Stimulated activated CD4-positive, alpha-beta T cell treated with anti-CD3 and anti-CD28 coated beads, Interleukin-12 subunit alpha, Interleukin-12 subunit beta, amount 100 ng/mL, for 48 hours (primary cell): Measurements from ENCODE around the gene ENTPD8.

ENCODE experiments used
- DNase-seq, 3 donors: peaks; one replicate each; pipeline ENCODE4 v3.0.0-alpha.2; 2020; ENCODE audit warnings: low read depth in 2 of 3, low spot score in 1 of 3

ENTPD8 gene

GRCh38 chr9:137431416-137431931 lies 9.7 kb downstream of the ENTPD8 start:
- DNase-seq: no peak

- no peak for DNase-seq
Observed at GRCh38 chr9:137430723-137431415, 10.3 kb downstream of the ENTPD8 start.

DNA sequence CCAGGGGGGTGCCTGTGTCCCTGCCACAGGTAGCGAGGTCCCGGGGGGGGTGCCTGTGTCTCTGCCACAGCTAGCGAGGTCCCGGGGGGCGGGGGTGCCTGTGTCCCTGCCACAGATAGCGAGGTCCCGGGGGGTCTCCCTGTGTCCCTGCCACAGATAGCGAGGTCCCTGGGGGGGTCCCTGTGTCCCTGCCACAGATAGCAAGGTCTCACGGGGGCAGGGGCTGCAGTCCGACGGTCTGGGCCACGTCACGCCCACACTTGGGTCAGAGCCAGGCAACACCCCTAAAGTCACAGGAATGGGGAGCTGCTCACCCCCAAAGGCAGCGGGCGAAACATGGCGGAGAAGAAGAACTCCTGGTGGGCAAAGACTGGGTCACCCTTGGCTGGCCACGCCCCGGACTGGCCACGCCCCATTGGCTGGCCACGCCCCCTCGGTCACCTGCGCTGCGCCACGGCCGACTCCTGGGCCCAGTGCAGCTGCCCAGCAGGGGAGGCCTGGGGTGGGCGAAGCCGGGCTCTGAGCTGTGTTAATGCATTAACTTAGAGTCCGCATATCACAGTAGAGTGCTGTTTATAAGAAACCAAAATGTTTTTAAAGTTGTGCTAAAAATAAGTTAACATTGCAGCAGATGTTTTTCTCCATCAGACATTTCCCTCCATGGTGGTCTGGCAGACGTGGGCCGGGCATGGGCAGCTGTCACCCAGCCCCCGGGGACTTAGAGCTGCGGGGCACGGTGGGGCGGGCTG lies 11.0 kb downstream of the ENTPD8 start:
- no peak for DNase-seq

- DNase-seq: no peak
Observed at GRCh38 chr9:137429546-137429890, 11.6 kb downstream of the ENTPD8 start.

DNA sequence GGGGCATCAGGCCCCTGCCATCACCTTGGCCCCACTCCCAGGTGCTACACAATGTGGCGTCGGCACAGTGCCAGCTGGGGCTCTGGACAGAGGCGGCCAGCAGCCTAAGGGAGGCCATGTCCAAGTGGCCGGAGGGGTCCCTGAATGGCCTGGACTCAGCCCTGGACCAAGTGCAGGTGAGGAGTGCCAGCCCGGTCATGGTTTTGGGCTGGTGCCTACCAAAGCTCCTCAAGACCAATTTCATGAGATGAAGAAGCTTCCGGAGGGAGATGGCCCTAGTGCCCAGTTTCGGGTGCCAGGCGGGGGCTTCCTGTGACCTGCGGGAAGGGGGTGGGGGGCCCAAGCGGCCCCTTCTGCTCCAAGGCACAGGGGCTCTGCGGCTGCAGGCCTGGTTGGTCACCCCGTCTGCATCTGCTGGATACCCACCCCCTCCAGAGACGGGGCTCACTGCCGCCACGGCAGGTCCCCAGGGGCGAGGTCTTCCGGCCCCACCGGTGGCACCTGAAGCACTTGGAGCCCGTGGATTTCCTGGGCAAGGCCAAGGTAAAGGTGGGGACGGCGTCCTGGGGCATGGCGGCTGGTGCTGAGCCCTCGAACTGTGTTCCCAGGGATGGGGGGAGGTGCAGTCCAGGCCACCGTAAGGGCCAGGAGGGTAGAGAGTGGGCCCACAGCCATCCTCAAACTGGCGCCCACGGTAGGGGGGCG lies 12.2 kb downstream of the ENTPD8 start:
- no peak for DNase-seq

GRCh38 chr9:137428311-137428630 lies 12.9 kb downstream of the ENTPD8 start:
- DNase-seq: no peak

DNA sequence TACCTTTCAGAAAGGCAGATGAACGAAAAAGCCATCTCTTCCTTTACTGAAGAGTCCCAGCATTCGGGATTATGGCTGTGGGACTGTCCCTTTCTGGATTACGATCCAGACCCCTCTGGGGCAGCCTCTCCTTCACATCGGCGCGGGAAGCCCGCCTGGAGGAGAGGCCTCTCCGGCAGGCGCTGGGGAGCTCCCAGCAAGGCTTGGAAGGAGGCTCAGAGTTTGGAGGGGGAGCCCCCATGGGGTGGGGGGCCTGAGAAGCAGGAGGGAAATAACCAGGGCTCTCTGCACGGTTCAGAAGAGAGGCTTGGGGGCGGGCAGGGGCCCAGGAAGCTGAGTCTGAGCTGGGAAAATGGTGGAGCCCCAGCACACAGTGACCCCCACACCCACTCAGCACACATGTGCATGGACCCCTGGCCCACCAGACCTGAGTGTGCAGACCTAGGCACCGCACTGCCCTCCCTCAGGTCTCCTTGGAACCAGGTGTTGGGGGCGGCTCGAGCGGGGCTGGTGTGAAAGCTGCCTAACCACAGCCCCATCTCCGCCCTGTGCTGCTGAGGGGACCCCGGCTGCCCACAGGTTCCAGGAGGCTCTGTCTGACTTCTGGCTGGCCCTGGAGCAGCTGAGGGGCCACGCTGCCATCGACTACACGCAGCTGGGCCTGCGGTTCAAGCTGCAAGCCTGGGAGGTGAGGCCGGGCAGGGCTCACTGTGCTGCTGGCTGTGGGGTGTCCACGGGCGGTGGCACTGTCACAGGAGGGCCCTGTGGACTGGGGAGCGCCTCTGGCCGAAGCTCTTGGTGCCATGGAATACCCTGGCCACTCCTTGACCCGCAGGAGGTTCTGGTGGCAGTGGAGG lies 13.5 kb downstream of the ENTPD8 start:
- no peak for DNase-seq

DNA sequence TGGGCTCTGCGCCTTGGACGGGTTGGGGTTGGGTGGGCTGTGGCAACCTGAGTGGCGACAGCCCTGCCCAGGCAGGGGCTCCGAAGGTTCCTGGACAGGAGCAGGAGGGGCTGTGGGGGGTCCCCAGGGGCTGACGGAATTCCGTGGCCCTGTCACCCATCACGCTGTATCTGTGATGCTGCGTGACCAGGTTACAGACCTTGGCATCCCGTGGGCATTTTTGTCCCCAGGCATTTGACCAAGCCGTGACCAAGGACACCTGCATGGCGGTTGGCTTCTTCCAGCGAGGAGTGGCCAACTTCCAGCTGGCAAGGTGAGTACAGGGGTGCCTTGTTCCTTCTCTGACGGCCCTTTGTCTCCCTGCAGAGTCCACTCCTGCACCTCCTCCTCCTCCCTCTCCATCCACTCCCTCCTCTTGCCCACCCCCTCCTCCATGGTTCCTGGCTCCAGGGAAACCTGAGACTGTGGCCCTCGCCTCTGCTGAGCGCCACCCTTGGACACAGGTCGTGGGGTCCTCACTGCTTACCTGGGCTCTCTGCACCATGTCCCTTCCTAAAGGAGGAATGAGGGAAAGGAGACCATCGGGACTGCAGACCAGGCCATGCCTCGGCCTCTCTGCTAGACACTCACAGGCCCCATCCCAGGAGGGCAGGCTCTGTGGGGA lies 15.0 kb downstream of the ENTPD8 start:
- DNase-seq: no peak

- DNase-seq: no peak
Observed at GRCh38 chr9:137423514-137424291, 17.5 kb downstream of the ENTPD8 start.

DNA sequence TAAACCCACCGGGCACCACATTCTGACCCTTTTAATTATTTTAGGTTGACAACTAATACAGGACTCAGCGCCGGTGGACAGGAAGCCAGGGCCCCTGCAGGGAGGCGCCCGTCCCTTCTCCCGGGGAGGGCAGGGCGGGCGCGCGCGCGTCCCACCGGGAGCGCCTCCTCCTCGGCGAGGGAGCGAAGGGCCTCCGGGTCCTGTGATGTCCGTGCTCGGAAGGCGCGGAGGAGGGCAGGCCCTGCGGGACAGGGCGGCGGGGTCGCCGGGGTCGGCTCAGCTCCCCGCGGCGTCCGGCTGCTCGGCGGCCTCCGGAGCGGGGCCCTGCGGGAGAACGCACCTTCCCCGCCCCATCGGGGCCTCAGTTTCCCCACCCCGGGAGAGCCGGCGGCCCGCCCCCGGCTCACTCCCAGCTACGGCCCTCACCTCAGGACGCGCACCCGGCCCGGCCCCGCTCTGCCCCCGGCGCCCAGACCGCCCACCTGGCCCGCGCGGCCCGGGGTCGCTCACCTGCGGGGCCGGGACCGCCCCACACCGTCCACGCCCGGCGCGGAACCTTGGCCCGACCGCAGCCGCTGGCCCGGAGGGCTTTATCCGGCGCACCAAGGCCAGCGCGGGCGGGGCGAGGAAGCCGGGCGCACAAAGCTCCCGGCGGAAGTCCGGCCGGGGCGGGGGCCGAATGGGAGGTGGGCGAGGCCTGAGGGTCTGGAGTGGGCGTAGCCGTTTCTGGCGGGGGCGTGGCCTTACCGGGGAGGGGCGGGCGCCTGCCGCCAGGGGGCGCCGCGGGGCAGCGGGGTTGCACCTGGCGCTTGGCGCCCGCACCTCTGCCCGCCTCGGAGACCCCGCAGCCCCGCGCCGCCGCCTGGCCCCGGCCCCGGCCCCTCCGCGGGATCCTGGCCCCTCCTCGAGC lies 18.3 kb downstream of the ENTPD8 start, which contains the start of the genes EXD3 and NOXA1:
Gene EXD3, minus strand, starts transcription at position 559 of the 910 bp plus-strand sequence. CDS start 27,805 bp downstream, outside the sequence.
Gene NOXA1, plus strand, starts transcription at position 790 of the 910 bp plus-strand sequence. CDS start 137 bp downstream, outside the sequence.
- DNase-seq: peak; percentile 93 to 97 (median 95)

GRCh38 chr9:137421838-137422603 lies 19.1 kb downstream of the ENTPD8 start:
- no peak for DNase-seq

- DNase-seq: no peak
Observed at GRCh38 chr9:137417161-137418021, 23.8 kb downstream of the ENTPD8 start.

DNA sequence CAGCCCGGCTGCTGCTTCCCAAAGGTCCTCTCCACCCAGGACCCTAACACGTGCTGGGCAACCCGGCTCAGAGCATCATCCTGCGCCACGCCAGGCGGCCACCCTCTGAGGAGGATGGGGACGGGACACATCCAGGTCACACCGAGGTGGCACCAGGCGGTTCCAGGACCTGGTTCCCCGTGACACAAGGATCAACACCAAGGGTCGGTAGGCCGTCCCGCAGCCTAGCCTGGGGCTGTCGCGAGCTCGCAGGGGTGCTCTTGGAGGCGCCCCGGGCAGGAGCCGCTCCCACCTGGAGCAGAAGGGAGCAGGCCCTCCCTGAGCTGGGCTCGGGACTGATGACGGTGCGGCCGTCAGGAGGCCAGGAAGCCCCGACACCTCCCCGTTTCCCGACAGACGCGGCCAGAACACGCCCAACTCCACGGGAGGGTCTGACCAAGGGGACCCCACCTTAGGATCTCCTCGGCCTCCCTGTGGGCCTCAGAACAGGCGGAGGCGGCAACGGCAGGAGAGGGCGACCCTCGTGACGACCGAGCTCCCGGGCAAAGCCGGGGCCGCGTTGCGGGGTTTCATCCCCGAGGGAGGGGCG lies 24.5 kb downstream of the ENTPD8 start:
- no peak for DNase-seq

DNA sequence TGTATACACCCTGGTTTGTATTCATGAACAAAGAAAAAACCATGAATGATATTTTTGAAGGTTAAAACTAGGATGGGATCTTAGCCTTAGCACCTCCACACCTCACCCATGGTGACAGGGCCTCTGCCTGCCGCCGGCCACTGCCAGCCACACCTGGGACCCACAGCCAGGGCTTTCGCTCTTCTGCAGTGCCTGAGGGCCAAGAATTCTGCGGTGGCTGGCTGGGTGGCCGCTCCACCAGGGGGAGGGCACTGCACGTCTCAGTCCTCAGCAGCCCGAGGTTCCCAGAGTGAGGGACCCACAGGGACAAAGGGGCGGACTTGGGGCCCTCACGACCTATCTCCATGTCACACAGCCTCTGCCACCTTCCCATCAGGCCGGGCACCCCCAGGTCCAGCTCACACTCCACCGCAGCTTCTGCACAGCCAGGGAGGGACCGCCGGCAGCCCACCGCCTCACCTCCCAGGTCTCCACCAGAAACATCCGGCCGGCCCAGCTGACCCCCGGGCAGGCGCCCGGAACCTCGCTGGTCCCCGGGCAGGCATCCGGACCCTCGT lies 25.1 kb downstream of the ENTPD8 start:
- no peak for DNase-seq

DNA sequence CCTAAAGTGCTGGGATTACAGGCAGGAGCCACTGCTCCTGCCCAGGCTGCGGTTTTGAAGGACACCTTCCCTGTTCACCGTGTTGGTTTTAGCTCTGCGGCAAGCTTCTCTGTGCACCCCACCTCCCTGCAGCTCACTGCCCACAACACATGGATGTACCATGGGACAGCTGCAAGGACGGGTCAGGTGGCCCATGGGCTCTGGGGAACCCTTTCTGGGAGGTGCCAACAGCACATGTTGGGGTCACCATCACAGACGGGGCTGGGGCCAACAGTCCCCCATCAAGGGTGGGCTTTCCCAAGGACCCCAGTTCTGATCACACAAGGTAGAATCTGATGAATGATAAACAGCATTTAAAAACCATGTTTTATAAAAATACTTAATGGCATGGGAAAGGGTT lies 25.7 kb downstream of the ENTPD8 start:
- no peak for DNase-seq

- no peak for DNase-seq
Observed at GRCh38 chr9:137412431-137412830, 28.7 kb downstream of the ENTPD8 start.
